Measurements from ENCODE around the gene ANKDD1A. TPM values are rescaled to one million over a fixed set of nuclear protein-coding genes. Genes with fewer than 3 reads are reported as not detected.

ANKDD1A gene
- total RNA-seq, 3 donors from 2014 or later: 1.4 to 6.7 (median 1.6) TPM

- intact Hi-C loops (cut with DNase I, micrococcal nuclease): loop anchor here (10.0 kb wide), 2 partner anchors 173 to 183 kb away; no protein-coding TSS in a partner anchor
- DNase-seq: no peak
- Histone ChIP-seq H3K4me1 (ENCODE audit: low read depth) (peaks cover 3% of the 10 kb centered on the region), H3K4me3 (no peak overlapping the region), H3K9me3 (no peaks in the 10 kb centered on the region), H3K36me3 (ENCODE audit: low read depth) (no peaks in the 10 kb centered on the region)
- no peak for TF ChIP-seq CTCF (IDR thresholded peaks at IDR 0.05)
- ATAC-seq: no peak
Observed at GRCh38 chr15:64907991-64908390, 3.7 kb upstream of the ANKDD1A start.

- intact Hi-C loops (cut with DNase I, micrococcal nuclease): loop anchor here (10.0 kb wide), 2 partner anchors 175 to 185 kb away; no protein-coding TSS in a partner anchor
- H3K36me3 ChIP-seq (ENCODE audit: low read depth): no peaks in the 10 kb centered on the region
- no peak for ATAC-seq
- no peak for DNase-seq
- no peaks in the 10 kb centered on the region for H3K9me3 ChIP-seq
- peaks cover 3% of the 10 kb centered on the region for H3K4me1 ChIP-seq (ENCODE audit: low read depth)
- TF ChIP-seq CTCF (IDR thresholded peaks at IDR 0.05): no peak
- H3K4me3 ChIP-seq: no peak overlapping the region
Observed at GRCh38 chr15:64909546-64909945, 2.2 kb upstream of the ANKDD1A start.

GRCh38 chr15:64912379-64913325 lies 950 bp downstream of the ANKDD1A start:
- H3K9me3 ChIP-seq: no peaks in the 10 kb centered on the region
- DNase-seq (no peak), ATAC-seq (no peak)
- intact Hi-C loops (cut with DNase I, micrococcal nuclease): no loop called here
- no peak overlapping the region for H3K4me3 ChIP-seq
- no peaks in the 10 kb centered on the region for H3K4me1 ChIP-seq (ENCODE audit: low read depth)
- TF ChIP-seq CTCF (IDR thresholded peaks at IDR 0.05): no peak
- H3K36me3 ChIP-seq (ENCODE audit: low read depth): no peaks in the 10 kb centered on the region

GRCh38 chr15:64915518-64916227 lies 4.0 kb downstream of the ANKDD1A start:
- no peaks in the 10 kb centered on the region for H3K36me3 ChIP-seq (ENCODE audit: low read depth)
- intact Hi-C loops (cut with DNase I, micrococcal nuclease): no loop called here
- H3K4me3 ChIP-seq: no peak overlapping the region
- no peak for TF ChIP-seq CTCF (IDR thresholded peaks at IDR 0.05)
- ATAC-seq (no peak), DNase-seq (no peak)
- H3K4me1 ChIP-seq (ENCODE audit: low read depth): no peaks in the 10 kb centered on the region
- no peaks in the 10 kb centered on the region for H3K9me3 ChIP-seq

- no peak for DNase-seq
- no peak for ATAC-seq
- no peaks in the 10 kb centered on the region for H3K36me3 ChIP-seq (ENCODE audit: low read depth)
- no peaks in the 10 kb centered on the region for H3K4me1 ChIP-seq (ENCODE audit: low read depth)
- H3K9me3 ChIP-seq: no peaks in the 10 kb centered on the region
- no peak overlapping the region for H3K4me3 ChIP-seq
- intact Hi-C loops (cut with DNase I, micrococcal nuclease): no loop called here
- no peak for TF ChIP-seq CTCF (IDR thresholded peaks at IDR 0.05)
Observed at GRCh38 chr15:64916365-64916764, 4.7 kb downstream of the ANKDD1A start.

All from mucosa of descending colon (tissue), 3 donors.